ENCODE measurements around the gene OLFML2B.
A peak's percentile ranks its signal among the peaks of the same experiment; 100 is the strongest.
"Not testable (repeated sequence)": the region's sequence is repeated elsewhere in the genome, so short reads cannot be mapped to it uniquely, and the experiment has no call there.

OLFML2B gene

DNA sequence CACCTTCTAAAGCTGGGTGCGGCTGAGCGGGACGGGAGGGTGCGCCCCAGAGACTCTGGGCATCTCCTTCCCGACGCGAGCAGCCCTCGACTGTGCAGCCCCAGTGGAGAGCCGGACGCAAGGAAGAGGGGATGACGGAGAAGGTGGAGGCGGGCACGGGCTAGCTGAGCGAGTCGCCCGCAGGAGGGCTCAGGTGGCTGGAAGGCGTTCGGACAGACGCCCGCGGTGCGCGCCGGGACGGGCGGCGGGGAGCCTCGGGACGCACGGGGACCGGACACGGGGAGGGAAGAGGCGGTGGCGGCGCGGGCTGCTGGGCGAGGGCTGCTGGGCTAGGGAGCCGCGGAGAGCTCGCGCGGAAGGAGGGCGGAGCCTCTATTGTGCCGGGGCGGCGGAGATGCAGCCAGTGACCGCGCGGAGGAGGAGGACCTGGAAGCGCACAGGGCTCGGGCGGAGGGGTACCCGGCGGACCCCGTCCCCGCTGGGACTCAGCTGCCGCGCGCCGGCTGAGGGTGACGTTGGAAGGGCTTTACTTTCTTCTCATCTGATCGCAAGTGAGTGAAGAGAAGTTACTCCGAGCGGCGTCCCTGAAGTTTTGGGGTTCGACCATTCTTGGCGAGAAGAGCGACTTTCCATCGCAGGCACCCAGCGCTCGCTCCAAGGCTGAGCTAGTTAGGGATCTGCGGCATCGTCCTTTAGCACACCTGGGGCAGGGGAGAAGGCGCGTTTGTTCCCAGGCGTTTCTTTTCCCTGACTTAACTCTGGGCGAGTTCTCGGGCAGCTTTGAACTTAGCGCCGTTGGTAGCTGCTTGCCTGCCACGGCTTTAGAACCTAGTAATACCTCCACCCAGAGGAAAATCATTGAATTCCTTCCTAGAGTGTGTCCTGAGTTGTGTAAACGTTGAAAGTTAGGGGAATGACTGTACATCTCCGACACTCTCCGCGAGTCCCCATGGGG lies at the start of gene OLFML2B:
TSS of gene OLFML2B (minus strand) at position 323 of the 955 bp plus-strand sequence. CDS start 439 bp downstream, outside the sequence.
- peak within 1 kb of the TSS; percentile 75 for H3K4me3 ChIP-seq (ENCODE audit: low read depth, low read length)

DNA sequence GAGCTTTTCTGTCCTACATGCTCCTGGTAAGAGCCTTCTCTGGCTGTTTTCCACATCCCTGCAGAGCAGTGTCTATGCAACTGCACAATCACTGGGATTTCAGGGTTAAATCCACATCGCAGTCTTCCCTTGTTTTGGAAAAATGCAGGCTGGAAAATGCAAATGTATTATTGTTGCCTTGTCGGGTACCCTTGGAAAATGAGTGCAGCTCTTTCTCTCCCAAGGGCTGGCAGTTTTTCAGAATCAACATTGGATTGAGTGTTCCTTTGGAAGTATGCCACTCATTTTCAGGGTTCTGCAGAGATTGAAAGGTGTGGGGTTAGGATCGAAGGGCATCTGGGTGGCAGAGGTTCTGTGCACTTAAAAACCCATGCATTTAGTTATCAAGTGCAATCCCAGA lies 49.1 kb upstream of the OLFML2B start:
- no peak overlapping the region for H3K4me3 ChIP-seq (ENCODE audit: low read depth, low read length)

DNA sequence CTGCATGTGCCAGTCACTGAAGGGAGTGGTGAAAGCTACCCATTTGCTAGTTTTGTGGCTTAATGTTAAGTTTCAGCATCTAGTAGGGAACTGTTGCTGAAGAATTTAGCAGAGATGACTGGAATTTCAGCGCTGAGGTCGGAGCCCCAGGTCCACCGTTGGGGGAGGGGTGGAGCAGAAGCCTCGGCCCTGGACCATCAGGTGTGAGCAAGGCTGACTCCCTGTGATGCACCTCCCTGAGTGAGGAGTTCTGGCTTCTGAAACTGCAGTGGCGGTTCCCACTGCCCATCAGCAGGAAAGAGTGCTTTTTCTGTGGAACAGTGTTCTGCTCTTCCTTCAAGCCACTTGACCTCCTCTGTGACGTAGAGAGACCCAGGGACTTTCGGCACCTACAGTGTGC lies 47.2 kb upstream of the OLFML2B start:
- H3K4me3 ChIP-seq (ENCODE audit: low read depth, low read length) = peak overlapping the region; percentile 80

DNA sequence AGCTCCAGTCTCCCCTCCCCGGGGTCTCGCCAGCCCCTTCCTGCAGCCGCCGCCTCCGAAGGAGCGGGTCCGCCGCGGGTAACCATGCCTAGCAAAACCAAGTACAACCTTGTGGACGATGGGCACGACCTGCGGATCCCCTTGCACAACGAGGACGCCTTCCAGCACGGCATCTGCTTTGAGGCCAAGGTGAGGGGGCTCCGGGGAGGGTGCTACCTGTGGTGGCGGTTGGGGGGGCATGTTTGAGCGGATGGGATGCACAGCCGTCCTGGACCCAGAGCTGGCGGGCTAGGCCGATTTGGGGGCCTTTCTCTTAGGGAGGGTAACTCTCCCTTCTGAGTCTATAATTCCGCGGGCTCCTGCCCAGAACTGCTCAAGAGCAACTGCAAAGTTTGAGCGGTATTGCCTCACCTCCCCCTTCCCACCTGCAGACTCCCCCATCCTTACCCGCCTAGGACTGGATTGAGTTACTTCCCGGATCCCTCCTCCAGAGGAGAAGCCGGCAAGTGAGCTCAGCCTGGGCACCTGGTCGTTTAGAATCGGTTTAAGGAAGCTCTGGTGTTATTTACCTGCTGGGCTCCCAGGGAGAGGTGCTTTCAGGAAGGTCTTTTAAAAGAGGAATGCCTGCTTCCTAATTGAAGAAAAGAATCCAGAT lies 46.6 kb upstream of the OLFML2B start:
- peak overlapping the region; percentile 80 for H3K4me3 ChIP-seq (ENCODE audit: low read depth, low read length)

DNA sequence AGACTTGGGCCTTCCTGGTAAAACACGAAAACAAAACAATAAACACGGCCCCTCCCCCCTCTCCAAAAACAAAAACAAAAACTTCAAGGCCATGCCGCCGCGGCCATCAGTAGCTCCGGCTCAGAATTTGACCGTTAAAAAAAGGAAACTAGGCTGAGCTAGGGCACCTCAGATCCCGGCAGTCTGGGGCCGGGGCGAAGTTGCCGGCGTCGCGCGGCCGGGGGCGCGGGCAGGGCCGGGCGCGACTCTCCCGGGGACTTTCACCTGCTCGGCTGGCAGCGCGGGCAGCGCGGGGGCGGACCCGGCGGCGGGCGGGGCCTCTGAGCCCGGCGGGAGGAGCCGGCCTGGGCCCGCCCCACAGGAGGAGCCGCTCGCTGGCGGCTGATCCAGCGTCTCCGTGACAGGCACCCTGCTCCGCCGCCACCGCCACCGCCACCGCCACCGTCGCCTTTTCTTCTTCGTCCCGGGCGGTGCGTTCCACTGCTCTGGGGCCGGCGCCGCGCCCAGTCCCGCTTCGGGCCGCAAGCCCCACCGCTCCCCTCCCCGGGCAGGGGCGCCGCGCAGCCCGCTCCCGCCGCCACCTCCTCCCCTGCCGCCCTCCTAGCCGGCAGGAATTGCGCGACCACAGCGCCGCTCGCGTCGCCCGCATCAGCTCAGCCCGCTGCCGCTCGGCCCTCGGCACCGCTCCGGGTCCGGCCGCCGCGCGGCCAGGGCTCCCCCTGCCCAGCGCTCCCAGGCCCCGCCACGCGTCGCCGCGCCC lies 45.8 kb upstream of the OLFML2B start, which contains the start of gene NOS1AP:
TSS of gene NOS1AP (plus strand) at position 358 of the 760 bp plus-strand sequence. CDS start 487 bp downstream, outside the sequence.
- H3K4me3 ChIP-seq (ENCODE audit: low read depth, low read length) = peak within 1 kb of the TSS; percentile 80

DNA sequence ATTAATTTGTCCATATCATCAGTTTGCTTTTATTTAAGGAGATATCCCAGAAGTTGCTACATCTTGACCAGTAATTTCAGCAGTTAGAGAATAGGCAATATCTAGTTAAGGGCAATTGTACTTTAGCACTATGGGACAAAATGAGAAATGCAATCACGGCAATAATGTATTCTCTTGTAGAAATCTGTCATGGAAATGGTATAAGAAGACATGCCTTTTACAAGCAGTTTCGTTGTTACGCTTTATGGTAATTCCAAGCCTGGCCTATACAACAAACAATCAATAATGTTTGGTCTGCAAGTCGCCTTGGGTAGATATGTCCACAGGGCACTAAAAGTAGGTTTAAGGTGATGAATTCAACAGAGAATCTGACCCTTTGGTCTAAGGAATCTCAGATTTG lies 44.6 kb upstream of the OLFML2B start:
- no peak overlapping the region for H3K4me3 ChIP-seq (ENCODE audit: low read depth, low read length)

DNA sequence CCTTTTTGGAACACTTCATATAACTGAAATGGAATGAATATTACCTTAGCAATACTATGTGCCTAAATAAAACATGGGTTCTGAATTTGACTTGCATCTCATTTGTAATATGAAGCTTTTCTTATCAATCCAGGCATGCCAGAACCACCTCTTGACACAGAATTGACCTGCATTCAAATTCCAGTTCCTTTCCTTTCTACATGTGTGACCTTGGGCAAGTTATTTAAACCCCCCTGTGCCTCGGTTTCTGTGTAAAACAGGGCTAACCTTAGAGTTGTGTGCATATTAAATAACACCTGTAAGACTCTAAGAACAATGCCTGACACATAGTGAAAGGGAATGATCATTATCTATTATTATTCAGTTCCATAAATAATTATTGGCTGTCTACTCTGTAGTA lies 43.8 kb upstream of the OLFML2B start:
- H3K4me3 ChIP-seq (ENCODE audit: low read depth, low read length) = no peak overlapping the region

DNA sequence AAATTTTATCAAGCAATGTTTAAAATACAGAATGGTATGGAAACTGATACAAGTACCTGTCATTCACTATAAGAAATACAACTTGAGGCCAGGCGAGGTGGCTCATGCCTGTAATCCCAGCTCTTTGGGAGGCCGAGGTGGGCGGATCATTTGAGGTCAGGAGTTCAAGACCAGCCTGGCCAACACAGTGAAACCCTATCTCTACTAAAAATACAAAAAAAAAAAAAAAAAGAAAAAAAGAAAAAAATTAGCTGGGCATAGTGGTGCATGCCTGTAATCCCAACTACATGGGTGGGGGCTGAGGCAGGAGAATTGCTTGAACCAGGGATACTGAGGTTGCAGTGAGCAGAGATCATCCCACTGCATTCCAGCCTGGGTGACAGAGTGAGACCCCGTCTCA lies 43.2 kb upstream of the OLFML2B start:
- H3K4me3 ChIP-seq (ENCODE audit: low read depth, low read length) = not testable (repeated sequence)

DNA sequence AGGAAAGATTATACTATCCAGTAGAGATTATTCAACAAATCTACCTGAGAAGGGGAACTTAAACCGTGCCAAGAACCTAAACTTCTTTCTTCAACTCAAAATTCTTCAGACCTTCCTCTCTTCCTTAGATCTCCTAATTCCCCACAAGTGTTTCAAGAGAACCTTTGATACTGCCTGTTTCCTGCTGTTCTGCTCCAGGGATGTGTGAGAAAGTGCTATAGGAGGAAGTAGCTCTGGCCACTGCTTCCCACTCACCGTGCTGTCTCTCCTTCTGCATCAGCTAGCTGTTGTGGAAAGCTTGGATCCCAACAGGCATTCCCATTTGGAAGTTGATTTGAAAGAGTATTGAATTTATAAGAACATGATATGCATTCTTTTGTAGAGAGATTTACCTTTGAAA lies 41.3 kb upstream of the OLFML2B start:
- H3K4me3 ChIP-seq (ENCODE audit: low read depth, low read length) = no peak overlapping the region

DNA sequence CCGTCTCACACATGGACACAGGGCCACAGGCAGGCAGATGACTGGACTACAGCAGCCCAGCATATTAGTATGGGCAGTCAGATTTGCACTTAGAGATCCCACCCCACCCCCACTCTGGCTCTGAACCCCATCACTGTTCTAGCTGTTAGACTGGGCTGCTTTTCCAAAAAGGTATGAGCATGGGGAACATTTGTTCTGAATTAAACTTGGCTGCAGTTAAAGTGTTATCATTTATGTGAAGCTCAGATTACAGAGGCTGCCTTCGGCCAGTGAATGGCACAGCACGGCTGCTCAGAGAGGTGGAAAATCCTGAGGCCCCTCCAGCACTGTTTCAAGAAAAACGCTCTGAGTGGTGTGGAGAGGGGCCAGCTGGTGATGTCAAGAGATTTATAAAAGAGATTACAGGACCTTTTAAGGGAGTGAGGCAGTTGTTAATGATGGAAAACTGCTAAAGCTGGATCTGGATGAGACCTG lies 38.9 kb upstream of the OLFML2B start:
- no peak overlapping the region for H3K4me3 ChIP-seq (ENCODE audit: low read depth, low read length)

DNA sequence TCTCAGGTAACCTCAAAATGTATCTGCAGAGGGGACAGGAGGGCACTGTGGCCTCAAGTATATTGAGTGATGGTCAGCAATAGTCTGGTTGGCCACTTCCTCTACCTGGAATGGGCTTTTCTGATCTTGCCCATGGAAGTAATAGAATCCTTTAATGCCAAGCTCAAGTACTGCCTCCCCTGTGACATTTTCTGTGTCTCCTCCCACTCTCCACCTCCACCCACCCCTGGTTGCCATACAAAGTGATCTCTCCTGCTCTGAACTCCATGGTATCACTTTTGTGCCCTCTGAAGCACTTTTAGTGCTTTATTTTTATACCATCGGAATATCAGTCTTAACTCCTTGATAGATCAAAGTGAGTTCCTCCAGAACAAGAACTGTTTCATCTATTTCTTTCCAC lies 36.6 kb upstream of the OLFML2B start:
- no peak overlapping the region for H3K4me3 ChIP-seq (ENCODE audit: low read depth, low read length)

DNA sequence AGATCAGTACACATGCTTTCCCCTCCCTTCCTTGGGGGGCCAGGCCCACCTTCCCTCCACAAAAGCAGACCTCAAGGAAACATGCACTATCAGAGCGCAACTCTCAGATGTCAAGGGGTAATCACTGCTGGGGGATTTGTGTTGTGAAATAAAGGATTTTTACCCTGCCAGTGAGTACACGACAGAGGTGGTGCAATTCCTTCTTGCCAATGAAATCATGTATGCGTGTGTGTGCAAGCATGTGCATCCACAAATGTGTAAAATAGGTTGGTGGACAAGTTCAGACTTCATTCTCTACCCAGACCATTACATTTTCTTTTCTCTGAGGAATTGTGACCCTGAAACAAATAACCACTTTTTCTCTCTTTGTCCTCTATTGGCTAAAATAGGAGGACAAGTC lies 36.1 kb upstream of the OLFML2B start:
- H3K4me3 ChIP-seq (ENCODE audit: low read depth, low read length) = no peak overlapping the region

DNA sequence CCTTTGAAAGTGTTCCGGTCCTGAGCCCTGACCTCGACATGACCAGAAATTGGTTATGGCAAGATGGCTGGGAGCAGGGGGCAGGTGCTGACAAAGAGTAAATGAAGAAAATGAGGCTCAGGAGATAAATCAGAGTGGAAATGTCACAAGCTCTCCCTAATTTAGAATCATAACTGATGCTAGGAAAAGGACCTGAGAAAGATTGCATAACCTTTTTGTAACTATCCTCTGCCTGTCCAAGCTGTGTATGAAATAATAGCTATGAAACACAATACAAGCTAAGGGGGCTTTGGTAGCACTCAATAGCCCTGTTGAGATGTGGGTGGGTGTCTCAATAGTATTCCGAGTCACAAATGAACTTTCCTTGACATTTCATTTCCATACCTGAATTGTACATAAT lies 32.9 kb upstream of the OLFML2B start:
- no peak overlapping the region for H3K4me3 ChIP-seq (ENCODE audit: low read depth, low read length)

DNA sequence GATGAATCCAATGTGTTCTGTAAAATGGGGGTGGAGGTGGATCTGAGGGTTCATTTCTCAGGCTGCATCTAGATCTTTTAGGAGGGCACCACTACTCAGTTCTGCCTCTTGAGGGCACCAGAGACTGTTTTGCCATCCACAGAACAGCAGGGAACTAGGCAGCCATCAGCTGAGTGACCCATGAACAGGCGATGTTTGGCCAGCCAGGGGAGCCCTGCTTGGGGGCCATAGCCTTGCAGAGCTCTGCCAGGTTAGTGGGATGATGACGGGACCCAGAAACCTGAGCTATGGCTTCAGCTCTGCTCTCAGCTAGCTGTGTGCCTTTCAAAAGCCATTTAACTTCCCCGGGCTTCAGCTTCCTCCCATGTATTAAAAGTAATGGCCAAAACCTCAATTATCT lies 32.4 kb upstream of the OLFML2B start:
- no peak overlapping the region for H3K4me3 ChIP-seq (ENCODE audit: low read depth, low read length)

DNA sequence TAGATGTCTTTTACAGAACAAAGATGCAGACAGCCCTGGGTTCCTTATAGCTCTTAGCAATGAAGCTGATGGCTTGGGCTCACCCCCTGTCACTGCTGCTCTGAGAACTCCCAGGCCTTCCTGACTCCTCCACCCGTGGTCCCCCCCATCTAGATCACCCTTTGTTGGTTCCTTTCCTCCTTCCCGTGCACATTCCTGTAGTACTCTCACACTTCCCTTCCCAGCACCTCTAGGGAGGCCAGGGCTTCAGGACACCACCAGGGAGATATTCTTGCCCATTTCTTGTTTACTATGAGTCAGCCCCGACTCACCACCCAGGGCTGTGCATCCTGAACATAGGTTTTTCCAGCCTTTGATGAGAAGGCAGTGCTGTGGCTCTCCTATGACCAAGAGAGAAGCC lies 31.4 kb upstream of the OLFML2B start:
- no peak overlapping the region for H3K4me3 ChIP-seq (ENCODE audit: low read depth, low read length)

DNA sequence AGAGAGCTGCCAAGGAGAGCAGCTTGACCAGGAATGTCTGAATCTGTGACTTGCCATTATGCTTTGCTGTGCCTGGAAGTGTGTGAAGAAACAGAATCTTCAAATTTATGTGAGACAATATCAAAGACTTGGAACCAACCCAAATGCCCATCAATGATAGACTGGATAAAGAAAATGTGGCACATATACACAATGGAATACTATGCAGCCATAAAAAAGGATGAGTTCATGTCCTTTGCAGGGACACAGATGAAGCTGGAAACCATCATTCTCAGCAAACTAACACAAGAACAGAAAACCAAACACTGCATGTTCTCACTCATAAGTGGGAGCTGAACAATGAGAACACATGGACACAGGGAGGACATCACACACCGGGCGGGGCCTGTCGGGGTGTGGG lies 30.3 kb upstream of the OLFML2B start:
- not testable (repeated sequence) for H3K4me3 ChIP-seq (ENCODE audit: low read depth, low read length)

DNA sequence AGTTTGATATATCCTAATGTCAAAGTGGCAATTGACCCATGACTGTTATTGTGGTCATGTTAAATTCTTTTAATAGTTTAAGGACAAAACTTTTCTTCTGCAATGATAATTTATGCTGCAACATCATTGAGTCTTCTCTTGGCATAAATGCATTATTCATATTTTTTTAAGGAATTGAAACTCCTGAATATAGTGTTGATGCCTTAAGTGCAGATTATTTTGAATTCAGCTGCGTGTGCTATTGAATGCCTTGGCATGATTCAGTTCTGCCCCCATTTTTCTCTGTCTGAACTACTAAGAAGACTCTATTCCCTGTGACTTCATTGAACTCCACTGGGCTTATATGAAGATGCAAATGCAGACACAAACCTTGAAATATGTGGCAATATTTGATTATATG lies 23.3 kb upstream of the OLFML2B start:
- H3K4me3 ChIP-seq (ENCODE audit: low read depth, low read length) = no peak overlapping the region

DNA sequence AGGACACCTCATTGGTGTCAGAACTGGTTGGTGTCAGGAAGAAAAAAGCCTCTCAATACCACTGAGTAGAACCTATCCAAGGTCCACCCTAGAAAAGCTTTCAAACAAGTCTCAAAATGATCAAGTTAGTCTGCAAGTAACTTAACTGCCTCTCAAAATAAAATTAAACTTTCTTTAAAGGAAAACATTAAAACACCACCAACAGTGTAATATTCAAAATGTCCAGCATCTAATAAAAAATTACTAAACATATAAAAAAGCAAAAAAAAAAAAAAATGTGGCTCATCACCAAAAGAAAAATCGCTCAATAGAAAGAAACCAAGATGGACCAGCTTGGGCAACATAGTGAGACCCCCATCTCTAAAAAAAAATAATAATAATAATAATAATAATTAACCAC lies 18.7 kb upstream of the OLFML2B start:
- no peak overlapping the region for H3K4me3 ChIP-seq (ENCODE audit: low read depth, low read length)

DNA sequence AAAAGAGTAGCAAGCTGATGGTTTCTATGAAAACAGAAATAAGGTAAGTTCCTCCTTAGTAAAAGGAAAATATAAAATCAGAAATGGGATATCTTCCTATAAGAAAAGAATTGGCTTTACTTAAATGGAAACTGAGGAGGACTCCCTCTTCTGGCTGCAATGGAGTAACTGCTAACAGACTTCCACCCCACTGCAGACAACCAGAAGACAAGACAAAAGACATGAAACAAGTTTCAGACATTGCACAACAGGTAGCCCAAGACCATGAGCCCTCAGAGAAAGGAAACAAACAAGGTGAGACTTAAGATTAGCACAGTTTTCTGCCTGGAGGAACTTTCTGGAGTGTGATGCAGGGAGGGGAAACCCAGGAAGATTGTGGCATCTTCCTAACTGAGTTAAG lies 17.0 kb upstream of the OLFML2B start:
- H3K4me3 ChIP-seq (ENCODE audit: low read depth, low read length) = no peak overlapping the region

DNA sequence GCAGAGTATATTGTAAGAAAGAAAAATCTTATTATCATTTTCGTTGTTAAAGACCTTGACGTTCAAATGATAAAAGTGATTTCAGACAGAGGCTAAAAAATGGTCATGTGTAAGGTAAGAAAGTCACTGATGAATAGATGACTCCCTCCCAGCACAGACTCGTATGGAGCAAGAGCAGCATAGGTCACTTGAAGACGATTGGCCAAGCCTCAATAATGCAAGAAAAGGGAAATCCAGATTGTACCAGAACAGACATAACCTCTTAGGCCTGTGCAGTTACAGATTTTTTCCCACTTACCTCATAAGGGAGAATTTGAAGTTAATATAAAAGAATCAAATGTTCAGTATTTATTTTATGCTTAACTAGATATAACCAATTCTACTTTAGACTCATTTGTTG lies 16.3 kb upstream of the OLFML2B start:
- no peak overlapping the region for H3K4me3 ChIP-seq (ENCODE audit: low read depth, low read length)

DNA sequence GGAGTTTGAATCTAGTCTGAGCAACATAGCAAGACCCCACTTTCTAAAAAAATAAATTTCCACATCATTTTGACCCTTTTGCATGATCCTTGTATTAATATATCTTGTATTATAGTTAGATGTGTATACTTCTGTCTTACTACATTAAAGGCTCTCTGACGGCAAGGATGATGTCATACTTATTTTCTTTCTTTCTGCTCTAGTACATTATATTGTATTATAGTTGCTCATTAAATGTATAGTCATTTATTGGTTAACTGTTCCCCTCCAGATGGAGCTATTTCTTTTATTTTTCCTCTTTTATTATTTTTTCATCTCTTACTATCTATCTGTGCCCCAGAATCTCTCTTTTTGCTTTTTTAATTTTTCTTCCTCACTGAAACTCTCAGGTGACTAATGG lies 15.0 kb upstream of the OLFML2B start:
- H3K4me3 ChIP-seq (ENCODE audit: low read depth, low read length) = no peak overlapping the region
